HCT116 (cell line): ENCODE results near the gene COMMD1. TPM values are rescaled to one million over a fixed set of nuclear protein-coding genes. Genes with fewer than 3 reads are reported as not detected.

Experiments
- ATAC-seq: fragments of 200-7000 bp; cut with Tn5 transposase; 2 replicates; pipeline ENCODE4 v1.9.1; 2020; ENCODE audit warnings: mild to moderate bottlenecking, moderate library complexity
- BruUV-seq: library from RNA; stranded (reverse); fragments of 400-500 nt; replicated peaks from 2 replicates; lab custom pipeline; 2021; lab: Mats Ljungman, UMichigan
- CTCF ChIA-PET: fragments of 300-600 bp; sonication (Branson Sonifier 250); formaldehyde crosslinking; loops from one replicate; lab custom pipeline; 2021; ENCODE audit warnings: antibody characterized with exemption; lab: Charles Lee
- POLR2A ChIA-PET: fragments of 300-600, 350-600 bp; sonication (Branson Sonifier 250); formaldehyde crosslinking; loops from one replicate; lab custom pipeline; 2021; ENCODE audit warnings: antibody characterized with exemption; lab: Charles Lee
- RAD21 ChIA-PET, 2 experiments: fragments of 300-600 bp; sonication (Branson Sonifier 250); formaldehyde crosslinking; loops; one replicate each; lab custom pipeline; 2023; ENCODE audit warnings: low total read pairs in 2 of 2; ENCODE audit not compliant: uncharacterized antibody in 2 of 2, unreplicated experiment in 2 of 2, low non-redundant PET in 1 of 2; lab: Charles Lee
- DNase-seq: peaks from one replicate; pipeline ENCODE4 v3.0.0-alpha.2; 2010; ENCODE audit warnings: low read depth, low spot score
- H2AFZ ChIP-seq: fragments of 200-600 bp; shearing (Covaris generic), sonication (generic); 2 replicates; pipeline ENCODE4 v1.6.1; 2017; ENCODE audit warnings: low read depth, mixed run types, mixed read lengths, antibody characterized with exemption, low read length; ENCODE audit not compliant: poor library complexity, severe bottlenecking
- H3K27ac ChIP-seq: 2 replicates; pipeline ENCODE4 v1.5.1; 2012; ENCODE audit warnings: low read depth, low read length
- H3K27me3 ChIP-seq: fragments of 200-600 bp; sonication (generic); 2 replicates; pipeline ENCODE4 v1.6.1; 2016; ENCODE audit warnings: mixed run types, low read length, mixed read lengths; ENCODE audit not compliant: insufficient read depth
- H3K36me3 ChIP-seq, 2 experiments: fragments of 200-500 bp in 1 of 2; fragments of 200-600 bp in 1 of 2; sonication (Bioruptor generic) in 1 of 2; sonication (generic) in 1 of 2; 2 replicates each; pipeline versions ENCODE4 v1.5.1 to v1.6.1; 2014 to 2016; ENCODE audit warnings: low read length in 2 of 2, inconsistent platforms in 1 of 2, mixed read lengths in 1 of 2, mixed run types in 1 of 2; ENCODE audit not compliant: insufficient read depth in 2 of 2, control insufficient read depth in 1 of 2
- H3K4me1 ChIP-seq, 2 experiments: fragments of 200-600 bp in 1 of 2; sonication (generic) in 1 of 2; 2 replicates each; pipeline versions ENCODE4 v1.5.1 to v1.6.1; 2012 to 2017; ENCODE audit warnings: low read length in 2 of 2, inconsistent platforms in 1 of 2, mild to moderate bottlenecking in 1 of 2, mixed read lengths in 1 of 2, mixed run types in 1 of 2, moderate library complexity in 1 of 2; ENCODE audit not compliant: insufficient read depth in 2 of 2, control insufficient read depth in 1 of 2
- H3K4me2 ChIP-seq: fragments of 200-600 bp; sonication (generic); 2 replicates; pipeline ENCODE4 v1.6.1; 2017; ENCODE audit warnings: mixed run types, low read length, mixed read lengths
- H3K4me3 ChIP-seq, 2 experiments: fragments of 200-600 bp in 1 of 2; sonication (generic) in 1 of 2; replicated peaks in 1 of 2; 2 replicates each; pipeline ENCODE4 v1.5.1; 2011 to 2016; ENCODE audit warnings: low read length in 2 of 2, control low read depth in 1 of 2, low read depth in 1 of 2, mild to moderate bottlenecking in 1 of 2, mixed read lengths in 1 of 2, mixed run types in 1 of 2
- H3K79me2 ChIP-seq: fragments of 200-600 bp; sonication (generic); 2 replicates; pipeline ENCODE4 v1.6.1; 2017; ENCODE audit warnings: mild to moderate bottlenecking, mixed run types, low read length, moderate library complexity, mixed read lengths; ENCODE audit not compliant: insufficient read depth
- H3K9ac ChIP-seq: fragments of 200-600 bp; sonication (generic); 2 replicates; pipeline ENCODE4 v1.6.1; 2016; ENCODE audit warnings: low read length, mixed read lengths
- H3K9me2 ChIP-seq: fragments of 200-600 bp; sonication (generic), shearing (Covaris generic); 2 replicates; pipeline ENCODE4 v1.6.1; 2017; ENCODE audit warnings: mixed run types, mild to moderate bottlenecking, moderate library complexity; ENCODE audit not compliant: insufficient read depth
- H3K9me3 ChIP-seq, 2 experiments: fragments of 200-500 bp in 1 of 2; fragments of 200-600 bp in 1 of 2; sonication (Bioruptor generic) in 1 of 2; sonication (generic) in 1 of 2; 2 replicates each; pipeline ENCODE4 v1.6.1; 2014 to 2017; ENCODE audit warnings: low read length in 2 of 2, mixed read lengths in 2 of 2, inconsistent platforms in 1 of 2, low read depth in 1 of 2, mild to moderate bottlenecking in 1 of 2, mixed run types in 1 of 2, moderate library complexity in 1 of 2; ENCODE audit not compliant: control insufficient read depth in 1 of 2, insufficient read depth in 1 of 2
- H4K20me1 ChIP-seq: fragments of 200-600 bp; sonication (generic), shearing (Covaris generic); 2 replicates; pipeline ENCODE4 v1.6.1; 2017; ENCODE audit warnings: mixed run types, mild to moderate bottlenecking, moderate library complexity; ENCODE audit not compliant: insufficient read depth
- ELF1 ChIP-seq: IDR thresholded peaks from 2 replicates; pipeline ENCODE4 v1.6.1; 2012; ENCODE audit warnings: low read depth, borderline replicate concordance
- EZH2 ChIP-seq: fragments of 200-600 bp; sonication (generic); IDR thresholded peaks from 2 replicates; pipeline ENCODE4 v1.6.1; 2017; ENCODE audit warnings: antibody characterized with exemption, mixed run types
- FOSL1 ChIP-seq: IDR thresholded peaks from 2 replicates; pipeline ENCODE4 v1.6.1; 2012; ENCODE audit warnings: low read depth
- JUND ChIP-seq: IDR thresholded peaks from 2 replicates; pipeline ENCODE4 v1.6.1; 2012
- POLR2AphosphoS5 ChIP-seq: IDR thresholded peaks from 2 replicates; pipeline ENCODE4 v1.6.1; 2011; ENCODE audit warnings: mild to moderate bottlenecking, low read depth, low read length, moderate library complexity
- SP1 ChIP-seq: IDR thresholded peaks from 2 replicates; pipeline ENCODE4 v1.6.1; 2012; ENCODE audit warnings: low read depth
- SRF ChIP-seq: IDR thresholded peaks from 2 replicates; pipeline ENCODE4 v1.6.1; 2012; ENCODE audit warnings: low read depth
- YY1 ChIP-seq: IDR thresholded peaks from 2 replicates; pipeline ENCODE4 v1.6.1; 2011; ENCODE audit warnings: low read length, low read depth, moderate library complexity, mild to moderate bottlenecking; ENCODE audit not compliant: insufficient replicate concordance; ENCODE audit errors: extremely low read depth
- intact Hi-C: fragments of 100-400 bp; cut with micrococcal nuclease; formaldehyde crosslinking; loops from 2 replicates; pipeline ENCODE4 v1.10.0; 2022
- total RNA-seq: library from RNA; stranded (reverse); gene quantifications from one replicate; pipeline ENCODE4 v1.2.1, GENCODE V29; 2021; ENCODE audit not compliant: unreplicated experiment
- TF ChIP-seq, protein P1 (sequence below), 3 experiments: fragments of 200-600 bp in 1 of 3; sonication (generic) in 1 of 3; IDR thresholded peaks in 2 of 3; conservative IDR thresholded peaks in 1 of 3; 2 replicates each; pipeline ENCODE4 v1.5.1; 2012 to 2017; ENCODE audit warnings: low read depth in 2 of 3, low read length in 2 of 3, antibody characterized with exemption in 1 of 3, borderline replicate concordance in 1 of 3, control low read depth in 1 of 3, mild to moderate bottlenecking in 1 of 3, mixed read lengths in 1 of 3, mixed run types in 1 of 3, moderate library complexity in 1 of 3; ENCODE audit not compliant: insufficient read depth in 1 of 3
- TF ChIP-seq, protein P2 (sequence below): IDR thresholded peaks from 2 replicates; pipeline ENCODE4 v1.6.1; 2012

Gene COMMD1
- total RNA-seq, 1 experiment from 2014 or later: 16.1 TPM

DNA sequence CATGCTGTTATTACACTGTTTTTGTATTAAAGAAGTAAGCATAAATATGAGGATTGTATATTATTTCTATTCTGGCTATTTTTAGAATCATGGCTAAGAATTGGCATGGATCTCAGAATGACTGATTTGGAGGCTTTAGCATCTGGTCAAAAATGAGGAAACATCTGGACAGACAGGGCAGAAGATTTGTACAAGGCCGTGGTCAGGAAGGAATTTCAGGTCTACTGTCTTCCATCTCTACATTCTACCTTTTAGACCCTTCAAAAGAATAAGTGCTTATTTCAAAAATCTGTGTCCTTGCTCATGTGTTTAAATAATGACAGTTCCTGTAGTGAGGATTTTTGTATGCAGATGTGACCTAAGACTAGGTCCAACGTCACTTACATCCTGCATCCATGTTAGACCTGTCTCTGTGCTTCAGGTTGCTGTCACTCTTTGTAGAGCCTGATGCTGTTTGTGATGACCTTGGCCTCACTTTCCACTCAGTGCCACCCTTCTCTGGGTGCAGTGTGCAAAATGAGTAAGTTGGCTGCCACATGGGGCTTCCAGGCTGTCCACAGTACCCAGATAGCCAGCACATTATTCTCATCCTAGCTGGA is 235.8 kb downstream of the COMMD1 start:
- Histone ChIP-seq H3K4me1 (no peaks in the 10 kb centered on the region), H3K4me2 (no peak overlapping the region), H3K9me3 (no peaks in the 10 kb centered on the region), H3K27ac (no peak overlapping the region), H3K36me3 (no peaks in the 10 kb centered on the region), H3K9ac (no peak overlapping the region), H3K4me3 (no peak overlapping the region), H3K27me3 (no peaks in the 10 kb centered on the region)
- ChIA-PET POLR2A (no interaction called here), CTCF (no interaction called here), RAD21 (no interaction called here)
- BruUV-seq: no TSS peak
- DNase-seq (no peak), ATAC-seq (no peak)
- intact Hi-C loops: no loop called here
- TF ChIP-seq, protein P1, sequence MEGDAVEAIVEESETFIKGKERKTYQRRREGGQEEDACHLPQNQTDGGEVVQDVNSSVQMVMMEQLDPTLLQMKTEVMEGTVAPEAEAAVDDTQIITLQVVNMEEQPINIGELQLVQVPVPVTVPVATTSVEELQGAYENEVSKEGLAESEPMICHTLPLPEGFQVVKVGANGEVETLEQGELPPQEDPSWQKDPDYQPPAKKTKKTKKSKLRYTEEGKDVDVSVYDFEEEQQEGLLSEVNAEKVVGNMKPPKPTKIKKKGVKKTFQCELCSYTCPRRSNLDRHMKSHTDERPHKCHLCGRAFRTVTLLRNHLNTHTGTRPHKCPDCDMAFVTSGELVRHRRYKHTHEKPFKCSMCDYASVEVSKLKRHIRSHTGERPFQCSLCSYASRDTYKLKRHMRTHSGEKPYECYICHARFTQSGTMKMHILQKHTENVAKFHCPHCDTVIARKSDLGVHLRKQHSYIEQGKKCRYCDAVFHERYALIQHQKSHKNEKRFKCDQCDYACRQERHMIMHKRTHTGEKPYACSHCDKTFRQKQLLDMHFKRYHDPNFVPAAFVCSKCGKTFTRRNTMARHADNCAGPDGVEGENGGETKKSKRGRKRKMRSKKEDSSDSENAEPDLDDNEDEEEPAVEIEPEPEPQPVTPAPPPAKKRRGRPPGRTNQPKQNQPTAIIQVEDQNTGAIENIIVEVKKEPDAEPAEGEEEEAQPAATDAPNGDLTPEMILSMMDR (IDR thresholded peaks at IDR 0.05 in 2 of 3, conservative IDR thresholded peaks at IDR 0.05 in 1 of 3; ENCODE audit: borderline replicate concordance in 1 of 3, insufficient read depth in 1 of 3, low read depth in 2 of 3, low read length in 2 of 3): no peak
- TF ChIP-seq, protein P2, sequence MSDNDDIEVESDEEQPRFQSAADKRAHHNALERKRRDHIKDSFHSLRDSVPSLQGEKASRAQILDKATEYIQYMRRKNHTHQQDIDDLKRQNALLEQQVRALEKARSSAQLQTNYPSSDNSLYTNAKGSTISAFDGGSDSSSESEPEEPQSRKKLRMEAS: no peak
- TF ChIP-seq SRF (no peak), SP1 (no peak), EZH2 (no peak), JUND (no peak), ELF1 (no peak), FOSL1 (no peak), POLR2AphosphoS5 (no peak), YY1 (no peak)
- TF ChIP-seq, all 23 proteins: peak for 0
- Histone ChIP-seq H4K20me1 (no peaks in the 10 kb centered on the region), H3K79me2 (no peaks in the 10 kb centered on the region), H2AFZ (no peak overlapping the region), H3K9me2 (no peaks in the 10 kb centered on the region)
